ENCODE data around the gene RNF222.

GRCh38 chr17:8409966-8410882 is 12.6 kb upstream of the RNF222 start:
- TF ChIP-seq CTCF (IDR thresholded peaks at IDR 0.05) (peak; percentile 71 to 80 (median 80)), POLR2A (IDR thresholded peaks at IDR 0.05) (no peak)

Data from ovary (tissue), 3 donors.